ENCODE data around the gene DSTYK.

- no peak for TF ChIP-seq POLR2A (IDR thresholded peaks at IDR 0.05)
- TF ChIP-seq CTCF (IDR thresholded peaks at IDR 0.05), result no peak
- no peak for TF ChIP-seq EP300 (IDR thresholded peaks at IDR 0.05)
Observed at GRCh38 chr1:205235951-205236350, 24.4 kb upstream of the DSTYK start.
